GM18499 (cell line): Measurements from ENCODE around the gene SPAG9.
"Not testable (repeated sequence)": the region's sequence is repeated elsewhere in the genome, so short reads cannot be mapped to it uniquely, and the experiment has no call there.

Experiments
- ATAC-seq: cut with Tn5 transposase; IDR thresholded peaks from one replicate; pipeline ENCODE4 v1.9.1; 2021; ENCODE audit warnings: moderate number of reproducible peaks; ENCODE audit not compliant: insufficient read depth, unreplicated experiment

The SPAG9 gene

GRCh38 chr17:51097708-51098446 is 22.8 kb downstream of the SPAG9 start:
- no peak for ATAC-seq

- ATAC-seq = no peak
These were observed 29.0 kb downstream of the SPAG9 start for GRCh38 chr17:51091635-51092034.

GRCh38 chr17:51088868-51089267 is 31.8 kb downstream of the SPAG9 start:
- not testable (repeated sequence) for ATAC-seq

GRCh38 chr17:51088287-51088686 is 32.4 kb downstream of the SPAG9 start:
- no peak for ATAC-seq

GRCh38 chr17:51087072-51087757 is 33.5 kb downstream of the SPAG9 start:
- no peak for ATAC-seq

GRCh38 chr17:51085150-51085805 is 35.4 kb downstream of the SPAG9 start:
- no peak for ATAC-seq

- no peak for ATAC-seq
These were observed 36.7 kb downstream of the SPAG9 start for GRCh38 chr17:51083981-51084380.

GRCh38 chr17:51083364-51083763 is 37.3 kb downstream of the SPAG9 start:
- not testable (repeated sequence) for ATAC-seq

GRCh38 chr17:51079049-51079448 is 41.6 kb downstream of the SPAG9 start:
- no peak for ATAC-seq

- ATAC-seq = no peak
These were observed 42.6 kb downstream of the SPAG9 start for GRCh38 chr17:51078009-51078592.

GRCh38 chr17:51076821-51077220 is 43.8 kb downstream of the SPAG9 start:
- no peak for ATAC-seq

GRCh38 chr17:51071556-51071955 is 49.1 kb downstream of the SPAG9 start:
- no peak for ATAC-seq

- ATAC-seq = no peak
These were observed 55.2 kb downstream of the SPAG9 start for GRCh38 chr17:51065466-51065865.

- no peak for ATAC-seq
These were observed 56.5 kb downstream of the SPAG9 start for GRCh38 chr17:51064061-51064735.

GRCh38 chr17:51060396-51060795 is 60.3 kb downstream of the SPAG9 start:
- no peak for ATAC-seq

- ATAC-seq = no peak
These were observed 60.9 kb downstream of the SPAG9 start for GRCh38 chr17:51059781-51060180.

- ATAC-seq = no peak
These were observed 63.1 kb downstream of the SPAG9 start for GRCh38 chr17:51057534-51057933.

GRCh38 chr17:51056813-51057510 is 63.7 kb downstream of the SPAG9 start:
- no peak for ATAC-seq

- ATAC-seq = no peak
These were observed 65.9 kb downstream of the SPAG9 start for GRCh38 chr17:51054748-51055147.

- no peak for ATAC-seq
These were observed 68.4 kb downstream of the SPAG9 start for GRCh38 chr17:51052235-51052634.
